ENCODE data around the gene SPNS2.

GRCh38 chr17:4476017-4476416 is 22.7 kb upstream of the SPNS2 start:
- TF ChIP-seq FOXP2 (optimal IDR thresholded peaks at IDR 0.05; ENCODE audit: control extremely low read depth, extremely low read length, insufficient read depth) (no peak), EZH2 (IDR thresholded peaks at IDR 0.05) (no peak), POLR2AphosphoS5 (IDR thresholded peaks at IDR 0.05; ENCODE audit: borderline replicate concordance, low read depth, low read length) (no peak)

Data from SK-N-MC (cell line).